HG02588 (cell line): ENCODE measurements around the gene NBPF9.
"Not testable (repeated sequence)": the region's sequence is repeated elsewhere in the genome, so short reads cannot be mapped to it uniquely, and the experiment has no call there.

Source experiments
- ATAC-seq: cut with Tn5 transposase; IDR thresholded peaks from one replicate; pipeline ENCODE4 v1.9.1; 2021; ENCODE audit warnings: mild to moderate bottlenecking, moderate library complexity; ENCODE audit not compliant: unreplicated experiment

NBPF9 gene, protein sequence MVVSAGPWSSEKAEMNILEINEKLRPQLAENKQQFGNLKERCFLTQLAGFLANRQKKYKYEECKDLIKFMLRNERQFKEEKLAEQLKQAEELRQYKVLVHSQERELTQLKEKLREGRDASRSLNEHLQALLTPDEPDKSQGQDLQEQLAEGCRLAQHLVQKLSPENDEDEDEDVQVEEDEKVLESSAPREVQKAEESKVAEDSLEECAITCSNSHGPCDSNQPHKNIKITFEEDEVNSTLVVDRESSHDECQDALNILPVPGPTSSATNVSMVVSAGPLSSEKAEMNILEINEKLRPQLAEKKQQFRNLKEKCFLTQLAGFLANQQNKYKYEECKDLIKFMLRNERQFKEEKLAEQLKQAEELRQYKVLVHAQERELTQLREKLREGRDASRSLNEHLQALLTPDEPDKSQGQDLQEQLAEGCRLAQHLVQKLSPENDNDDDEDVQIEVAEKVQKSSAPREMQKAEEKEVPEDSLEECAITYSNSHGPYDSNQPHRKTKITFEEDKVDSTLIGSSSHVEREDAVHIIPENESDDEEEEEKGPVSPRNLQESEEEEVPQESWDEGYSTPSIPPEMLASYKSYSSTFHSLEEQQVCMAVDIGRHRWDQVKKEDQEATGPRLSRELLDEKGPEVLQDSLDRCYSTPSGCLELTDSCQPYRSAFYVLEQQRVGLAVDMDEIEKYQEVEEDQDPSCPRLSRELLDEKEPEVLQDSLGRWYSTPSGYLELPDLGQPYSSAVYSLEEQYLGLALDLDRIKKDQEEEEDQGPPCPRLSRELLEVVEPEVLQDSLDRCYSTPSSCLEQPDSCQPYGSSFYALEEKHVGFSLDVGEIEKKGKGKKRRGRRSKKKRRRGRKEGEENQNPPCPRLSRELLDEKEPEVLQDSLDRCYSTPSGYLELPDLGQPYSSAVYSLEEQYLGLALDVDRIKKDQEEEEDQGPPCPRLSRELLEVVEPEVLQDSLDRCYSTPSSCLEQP (N-terminal part only)

DNA sequence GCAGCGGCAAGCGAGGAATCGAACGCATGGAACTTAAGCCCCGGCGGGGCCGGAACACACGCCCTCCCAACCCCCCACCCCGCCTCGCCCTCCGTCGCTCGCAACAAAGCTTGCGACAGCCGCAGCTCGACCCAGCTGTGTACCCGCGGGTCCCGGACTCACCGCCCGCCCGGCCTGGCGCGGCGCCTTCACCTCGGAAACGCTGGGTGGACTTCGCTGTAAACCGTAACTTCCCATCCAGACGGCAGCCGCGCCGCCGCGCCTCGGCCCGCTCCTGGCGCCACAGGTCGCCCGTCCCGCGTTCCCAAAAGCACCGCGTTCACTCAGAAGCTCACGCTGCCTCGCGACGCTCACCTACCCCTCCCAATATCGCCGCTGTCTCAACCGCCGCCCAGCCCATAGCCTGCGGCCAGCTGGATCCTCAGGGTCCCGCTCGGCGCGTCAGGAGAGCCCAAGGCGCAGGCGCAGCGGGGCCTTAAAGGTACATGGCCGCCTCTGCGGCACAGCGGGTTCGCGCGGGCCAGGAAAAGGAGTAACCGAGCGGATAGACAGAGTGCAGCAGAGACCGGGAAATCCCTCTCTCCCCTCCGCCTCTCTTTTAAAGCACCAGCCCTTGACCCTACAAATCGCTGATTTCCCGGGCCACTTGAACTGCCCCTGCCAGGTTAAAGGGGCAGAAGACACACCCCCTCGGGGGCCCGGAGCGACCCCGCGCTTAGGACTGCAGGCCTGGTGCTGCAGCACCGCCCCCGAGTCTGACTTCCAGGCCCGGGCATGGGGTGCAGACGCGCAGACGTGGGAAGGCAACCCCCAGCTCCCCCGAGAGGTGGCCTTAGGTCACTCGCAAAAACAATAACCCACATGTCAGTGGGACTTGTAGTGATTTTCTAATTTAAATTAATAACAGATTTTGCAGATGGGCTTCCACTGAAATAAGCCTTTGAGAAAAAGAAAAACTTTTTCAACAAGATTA lies at the start of gene NBPF9:
Gene NBPF9 (minus strand): TSS at position 443 of the 973 bp plus-strand sequence. CDS start 21,412 bp downstream, outside the sequence.
- ATAC-seq, result peak; percentile 94

DNA sequence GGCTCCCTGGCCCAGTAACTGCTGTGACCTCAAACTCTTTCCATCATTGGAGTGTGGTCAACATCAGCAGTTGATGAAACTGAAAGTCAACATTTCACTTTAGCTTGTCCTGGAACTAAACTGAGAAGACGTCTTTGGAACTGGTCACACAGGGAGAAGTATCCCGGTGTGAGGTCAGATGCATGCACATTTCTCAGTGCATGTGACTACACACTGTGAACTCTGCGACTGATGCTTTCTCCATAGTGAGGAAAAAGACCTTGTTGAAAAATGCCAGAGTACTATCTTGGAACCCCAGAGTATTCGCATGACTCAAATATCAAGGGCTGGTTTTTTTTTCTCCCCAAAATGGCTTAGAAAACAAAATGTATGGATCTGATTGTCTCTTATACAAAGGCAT lies 46.6 kb upstream of the NBPF9 start:
- not testable (repeated sequence) for ATAC-seq

DNA sequence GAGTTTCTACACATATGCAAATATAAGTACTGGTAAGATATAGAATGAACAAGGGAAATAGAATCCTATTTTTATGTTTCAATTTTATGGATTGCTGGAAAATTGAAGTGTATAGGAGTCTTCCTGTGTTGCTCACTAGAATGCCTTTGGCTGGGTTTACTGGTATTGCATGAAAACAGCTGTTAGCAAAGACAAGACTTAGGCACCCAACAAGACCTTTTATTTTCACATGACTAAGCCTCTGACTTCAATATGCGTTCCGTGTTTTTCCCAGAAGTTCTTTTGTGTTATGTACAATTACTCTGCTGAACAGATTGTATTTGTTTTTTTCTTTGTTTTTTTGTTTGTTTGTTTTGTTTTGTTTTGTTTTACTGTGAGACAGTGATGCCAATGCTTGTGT lies 34.2 kb upstream of the NBPF9 start:
- ATAC-seq, result not testable (repeated sequence)

DNA sequence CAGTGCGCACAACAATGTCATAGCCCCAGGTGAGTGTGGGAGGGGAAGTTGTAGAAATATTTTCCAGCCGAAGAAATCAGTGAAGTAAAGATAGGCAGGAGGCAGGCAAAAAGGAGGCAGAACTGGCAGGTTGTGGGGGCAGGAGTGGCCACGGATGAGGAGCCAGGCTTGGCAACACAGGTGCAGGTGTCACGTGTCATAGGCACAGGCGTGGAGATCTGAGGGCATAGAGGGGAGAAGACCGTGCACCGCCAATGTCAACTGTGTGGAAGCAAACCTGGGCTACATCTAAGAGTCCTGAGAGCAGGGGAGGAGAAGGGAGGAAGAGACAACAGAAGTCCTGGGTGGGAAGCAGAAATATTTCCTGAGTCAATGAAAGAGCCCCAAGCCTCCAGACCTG lies 27.6 kb upstream of the NBPF9 start:
- ATAC-seq, result not testable (repeated sequence)

DNA sequence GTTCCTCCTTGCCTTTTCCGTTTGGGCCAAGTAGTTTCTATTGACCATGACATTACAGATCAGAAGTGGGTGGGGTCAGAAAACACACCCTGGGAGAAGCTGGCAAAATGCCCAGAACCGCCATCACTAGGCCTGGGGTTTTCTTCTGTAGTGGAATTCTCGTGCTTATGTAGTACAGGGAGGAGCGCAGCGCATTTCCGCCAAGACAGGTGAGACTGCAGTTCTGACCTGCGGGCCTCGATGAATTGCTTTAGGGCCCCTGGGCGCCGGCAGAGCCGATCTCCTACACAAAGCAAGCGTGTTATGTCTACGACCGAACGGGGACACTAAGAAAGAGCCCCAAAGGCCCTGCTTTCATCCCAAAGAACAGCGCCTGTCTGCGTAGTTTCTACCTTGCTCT lies 25.9 kb upstream of the NBPF9 start:
- ATAC-seq, result not testable (repeated sequence)

DNA sequence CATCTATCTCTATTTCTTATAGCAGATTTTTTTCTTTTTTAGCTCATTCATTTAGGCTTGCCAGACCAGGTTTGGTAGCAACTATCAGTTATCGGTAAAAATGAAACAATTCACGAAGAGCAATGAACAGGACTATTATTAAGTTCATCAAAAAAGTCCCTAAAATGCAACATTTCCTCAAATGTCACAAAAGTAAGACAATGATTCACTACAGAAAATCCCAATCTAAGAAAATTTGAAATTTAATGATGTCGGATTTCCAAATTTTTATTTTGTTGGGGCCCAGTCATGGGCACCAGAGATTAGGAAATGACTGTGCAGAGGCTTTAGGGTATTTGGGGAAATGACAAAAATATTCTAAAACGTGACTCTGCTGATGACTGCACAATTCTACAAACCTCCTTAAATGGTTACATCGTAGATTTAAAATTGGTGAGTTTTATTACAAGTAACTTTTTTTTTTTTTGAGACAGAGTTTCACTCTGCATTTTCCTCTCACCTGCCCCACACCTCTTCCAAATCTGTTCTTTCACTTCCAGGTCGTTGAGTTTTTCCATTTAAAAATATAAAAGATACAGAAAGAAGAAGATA lies 23.3 kb upstream of the NBPF9 start:
- ATAC-seq, result not testable (repeated sequence)

DNA sequence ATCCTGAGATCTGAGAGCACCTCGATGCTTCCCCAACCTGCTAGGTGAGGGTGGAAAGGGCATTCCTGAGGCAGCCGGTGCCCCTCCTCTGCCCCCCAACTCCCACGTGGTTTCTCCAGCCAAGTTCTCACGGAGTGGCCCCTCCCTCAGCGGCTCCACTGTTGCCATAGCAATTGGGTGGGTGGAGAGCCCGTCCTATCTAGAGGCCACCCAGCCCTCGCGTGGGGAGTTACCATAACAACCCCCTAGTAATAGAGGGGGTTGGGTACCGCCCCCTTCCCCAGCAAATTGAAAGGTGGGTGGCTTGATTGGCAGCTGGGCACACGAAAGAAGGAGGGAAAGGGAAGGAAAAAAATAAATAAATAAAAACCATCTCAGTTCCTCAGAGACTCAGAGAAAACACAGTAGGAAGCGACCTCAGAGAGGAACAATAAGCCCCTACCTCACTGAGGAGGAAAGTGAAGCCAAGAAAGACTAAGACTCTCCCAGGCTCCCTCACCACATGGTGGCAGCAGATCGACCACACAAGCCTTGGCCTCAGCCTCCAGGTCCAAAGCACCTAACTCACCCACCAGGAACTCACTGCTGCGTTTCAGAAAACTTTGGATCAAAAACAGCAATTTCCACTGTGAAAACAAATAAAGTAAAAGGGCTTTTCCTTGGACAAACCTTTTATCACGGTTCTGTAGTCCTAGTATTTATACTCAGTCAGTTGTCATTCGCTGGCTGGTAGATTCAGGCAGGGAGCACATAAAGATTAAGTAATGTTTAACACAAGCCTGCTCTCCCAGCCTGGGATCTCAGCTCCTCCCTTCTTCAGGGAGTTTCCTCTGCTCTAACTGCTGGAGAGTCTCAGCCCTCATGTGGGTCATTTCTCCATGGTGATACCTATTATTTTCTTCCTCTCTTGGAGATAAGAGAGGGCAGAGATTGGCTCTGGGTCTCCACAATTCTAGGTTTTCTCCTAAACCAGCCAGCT lies 20.9 kb upstream of the NBPF9 start:
- not testable (repeated sequence) for ATAC-seq

DNA sequence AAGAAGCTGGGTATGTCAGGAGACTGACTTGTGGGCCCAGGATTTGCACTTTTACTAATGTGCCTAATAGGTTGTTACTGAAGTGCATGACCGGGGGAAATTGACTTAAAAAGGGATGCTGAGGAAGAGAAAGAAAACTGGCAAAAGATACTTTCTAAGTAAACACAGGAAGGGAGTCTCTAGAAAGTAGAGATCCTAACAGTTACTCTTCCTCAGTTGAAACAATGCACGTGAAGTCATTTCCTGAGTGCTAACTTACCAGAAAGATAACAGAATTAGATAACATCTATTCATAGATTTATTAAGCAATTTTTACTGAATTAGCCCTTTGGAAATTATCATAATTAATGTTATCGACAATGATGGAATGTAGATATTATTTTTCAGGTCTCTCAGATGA lies 9.5 kb upstream of the NBPF9 start:
- ATAC-seq, result not testable (repeated sequence)

DNA sequence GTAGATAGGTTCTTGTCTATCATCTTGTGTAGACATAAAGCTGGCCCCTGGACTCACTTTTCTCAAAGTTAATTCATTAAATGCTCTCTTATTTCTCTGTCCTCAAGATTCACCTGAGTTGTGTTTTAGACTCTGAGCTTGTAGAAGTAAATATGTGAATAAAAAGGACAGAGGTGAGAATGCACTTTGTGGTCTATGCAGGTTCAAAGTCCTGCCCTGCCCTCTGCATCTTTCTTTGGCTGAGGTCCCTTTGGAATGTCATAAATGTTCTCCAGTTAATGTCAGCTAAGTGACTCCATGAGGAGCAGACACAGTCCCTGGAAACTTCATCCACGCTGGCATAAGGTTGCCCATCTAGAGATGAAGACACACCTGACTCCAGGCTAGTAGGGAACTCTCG lies 7.0 kb upstream of the NBPF9 start:
- ATAC-seq, result not testable (repeated sequence)

DNA sequence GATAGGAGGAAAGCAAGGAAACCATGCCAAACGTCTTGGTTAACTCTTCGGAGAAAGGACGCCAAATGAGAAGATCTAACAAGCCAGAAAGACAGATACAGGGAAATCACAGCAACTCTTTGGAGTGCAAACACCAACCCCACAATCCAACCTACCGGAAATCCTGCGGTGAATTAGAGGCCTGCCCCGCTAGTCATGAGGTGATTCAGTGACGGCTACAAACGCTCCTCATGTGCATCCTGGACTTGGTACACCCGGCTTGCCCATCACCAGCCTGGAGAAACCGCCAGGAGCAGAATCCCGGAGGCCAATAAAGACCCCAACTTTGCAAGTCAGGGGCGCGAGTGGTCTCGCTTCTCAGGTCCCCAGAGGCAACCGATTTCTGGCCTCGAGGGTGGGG lies 777 bp downstream of the NBPF9 start:
- ATAC-seq, result not testable (repeated sequence)

DNA sequence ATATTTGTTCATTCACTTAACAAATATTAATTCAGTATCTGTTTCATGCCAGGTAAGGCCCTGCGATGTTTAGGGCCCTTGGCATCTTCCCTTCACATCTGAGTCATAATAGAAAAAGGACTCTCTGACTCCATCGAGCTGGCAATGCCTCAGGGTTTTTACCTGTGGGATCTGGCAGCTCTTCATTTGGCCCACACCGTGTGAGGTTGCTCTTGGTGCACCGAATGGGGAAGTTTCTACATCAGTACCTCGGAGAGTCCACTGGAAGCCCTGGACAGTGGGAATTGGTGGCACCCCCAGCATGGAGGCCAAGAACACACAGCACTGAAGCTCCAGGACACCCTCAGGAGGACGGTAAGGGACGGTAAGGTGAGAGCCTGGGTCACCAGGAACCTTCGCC lies 5.1 kb downstream of the NBPF9 start:
- not testable (repeated sequence) for ATAC-seq

DNA sequence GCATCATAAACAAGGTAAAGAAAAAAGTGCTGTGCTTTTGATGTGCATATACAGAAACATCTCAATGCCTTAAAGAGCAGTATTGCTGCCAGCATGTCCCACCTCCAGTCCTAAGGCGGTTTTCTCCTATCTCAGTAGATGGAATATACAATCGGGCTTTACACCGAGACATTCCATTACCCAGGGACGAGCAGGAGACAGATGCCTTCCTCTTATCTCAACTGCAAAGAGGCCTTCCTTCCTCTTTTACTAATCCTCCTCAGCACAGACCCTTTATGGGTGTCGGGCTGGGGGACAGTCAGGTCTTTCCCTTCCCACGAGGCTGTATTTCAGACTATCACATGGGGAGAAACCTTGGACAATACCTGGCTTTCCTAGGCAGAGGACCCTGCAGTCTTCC lies 10.2 kb downstream of the NBPF9 start:
- not testable (repeated sequence) for ATAC-seq

DNA sequence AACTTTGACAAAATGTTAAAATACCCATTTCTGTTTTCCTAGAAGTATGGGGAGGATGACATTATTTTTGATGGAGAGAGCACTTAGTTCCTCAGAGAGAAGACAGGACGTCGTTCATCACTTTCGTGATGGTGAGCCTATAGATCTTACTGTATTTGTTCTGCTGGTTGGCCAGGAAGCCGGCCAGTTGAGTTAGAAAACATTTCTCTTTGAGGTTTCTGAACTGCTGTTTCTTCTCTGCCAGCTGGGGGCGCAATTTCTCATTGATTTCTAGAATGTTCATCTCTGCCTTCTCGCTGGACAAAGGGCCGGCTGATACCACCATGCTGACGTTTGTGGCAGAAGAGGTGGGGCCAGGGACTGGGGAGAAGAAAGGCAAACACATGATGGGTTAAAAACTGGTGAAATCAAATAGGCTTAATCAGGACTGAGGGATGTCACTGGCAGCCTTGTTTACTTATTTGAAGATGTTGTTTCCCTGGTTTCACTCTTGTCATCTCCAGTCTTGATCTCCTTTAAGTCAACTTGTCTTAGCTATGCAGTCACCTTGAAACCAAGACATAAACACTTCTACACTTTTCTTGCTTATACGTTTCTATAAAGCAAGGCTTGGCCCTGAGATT lies 27.7 kb downstream of the NBPF9 start:
- not testable (repeated sequence) for ATAC-seq

DNA sequence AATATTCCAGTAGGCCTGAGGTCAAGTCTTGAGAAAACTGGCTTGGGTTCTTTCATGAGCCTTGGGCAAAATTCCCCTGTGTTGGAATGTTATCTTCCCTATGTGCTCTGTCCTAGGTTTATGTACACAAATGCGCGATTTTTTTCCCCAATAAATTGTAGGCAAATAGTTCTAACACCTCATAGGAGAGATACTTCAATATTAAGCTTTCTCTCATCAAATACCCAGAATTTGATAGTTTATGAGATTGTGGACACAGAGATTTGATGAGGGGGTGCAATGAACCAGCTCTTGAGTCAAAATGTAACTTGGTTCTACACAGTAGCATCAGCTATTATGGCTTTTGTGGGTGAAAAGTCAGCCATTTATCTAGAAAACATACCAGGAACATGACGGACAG lies 38.7 kb downstream of the NBPF9 start:
- not testable (repeated sequence) for ATAC-seq

DNA sequence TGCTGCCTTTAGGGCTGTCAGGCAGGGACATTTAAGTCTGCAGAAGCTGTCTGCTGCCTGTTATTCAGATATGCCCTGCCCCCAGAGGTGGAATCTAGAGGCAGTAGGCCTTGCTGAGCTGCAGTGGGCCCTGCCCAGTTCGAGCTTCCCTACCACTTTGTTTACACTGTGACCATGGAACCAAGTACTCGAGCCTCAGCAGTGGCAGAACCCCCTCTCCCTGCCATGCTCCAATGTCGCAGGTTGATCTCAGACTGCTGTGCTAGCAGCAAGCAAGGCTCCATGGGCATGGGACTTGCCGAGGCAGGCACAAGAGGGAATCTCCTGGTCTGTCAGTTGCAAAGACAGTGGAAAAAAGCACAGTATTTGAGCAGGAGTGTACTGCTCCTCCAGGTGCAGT lies 60.3 kb downstream of the NBPF9 start:
- ATAC-seq, result not testable (repeated sequence)

DNA sequence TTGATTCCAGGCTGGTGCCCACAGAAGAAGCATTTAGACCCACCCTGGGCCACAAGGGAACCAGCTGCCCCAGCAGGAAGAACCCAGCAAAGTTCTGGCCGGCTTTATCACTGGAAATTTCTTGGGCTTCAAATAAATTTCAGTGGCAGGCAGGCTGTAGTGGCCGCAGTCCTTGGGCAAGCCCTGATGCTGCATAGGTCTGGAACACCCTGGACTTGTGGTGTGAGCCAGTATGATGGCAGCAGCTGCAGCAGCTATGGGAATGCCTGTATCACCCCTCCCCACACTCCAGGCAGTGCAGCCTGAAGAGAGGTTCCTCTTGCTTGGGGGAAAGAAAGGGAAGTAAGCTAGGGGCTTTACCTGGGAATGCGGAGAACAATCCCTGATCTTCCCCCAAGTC lies 69.4 kb downstream of the NBPF9 start:
- ATAC-seq, result not testable (repeated sequence)

DNA sequence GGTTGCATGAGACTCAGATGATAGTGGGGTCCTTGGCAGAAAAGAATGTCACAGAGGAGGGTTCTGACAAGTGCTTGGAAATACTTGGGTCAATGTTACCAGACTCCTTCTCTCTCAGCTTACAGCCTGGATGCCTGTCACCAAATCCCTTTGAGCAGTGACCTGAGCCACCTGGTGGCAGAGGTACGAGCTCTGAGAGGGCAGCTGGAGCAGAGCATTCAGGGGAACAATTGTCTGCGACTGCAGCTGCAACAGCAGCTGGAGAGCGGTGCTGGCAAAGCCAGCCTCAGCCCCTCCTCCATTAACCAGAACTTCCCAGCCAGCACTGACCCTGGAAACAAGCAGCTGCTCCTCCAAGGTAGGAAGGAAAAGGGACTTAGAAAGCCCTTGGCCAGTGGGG lies 79.0 kb downstream of the NBPF9 start:
- ATAC-seq, result not testable (repeated sequence)

DNA sequence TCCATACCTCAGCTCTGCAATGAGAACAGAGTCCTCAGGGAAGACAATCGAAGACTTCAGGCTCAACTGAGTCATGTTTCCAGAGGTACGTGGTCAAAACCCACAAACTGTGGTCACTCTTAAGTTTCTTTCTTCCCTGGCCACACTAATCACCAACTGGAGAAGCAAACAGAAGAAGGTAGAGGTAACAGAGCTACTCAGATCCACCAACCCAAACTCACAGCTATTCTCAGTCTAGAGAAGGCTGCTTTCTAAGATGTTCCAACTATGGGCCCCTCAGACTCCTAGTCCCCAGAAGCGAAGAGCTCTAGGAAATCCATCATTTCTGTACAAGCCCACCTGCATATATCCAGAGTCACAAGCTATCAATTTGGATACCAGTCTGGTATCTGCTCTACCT lies 84.8 kb downstream of the NBPF9 start:
- ATAC-seq, result not testable (repeated sequence)
